Smooth muscle cell (in vitro differentiated cells): Measurements from ENCODE around the gene TARDBP. TPM values are rescaled to one million over a fixed set of nuclear protein-coding genes. Genes with fewer than 3 reads are reported as not detected.

Source experiments
- DNase-seq: peaks from one replicate; lab custom pipeline; 2025; ENCODE audit not compliant: unreplicated experiment; lab: John Stamatoyannopoulos, UW
- H2AFZ ChIP-seq: fragments of 200-600 bp; sonication (generic); 2 replicates; pipeline ENCODE4 v1.6.0; 2016; ENCODE audit warnings: antibody characterized with exemption, low read depth, mild to moderate bottlenecking
- H3F3A ChIP-seq: fragments of 200-600 bp; sonication (generic); 2 replicates; pipeline ENCODE4 v1.6.0; 2017; ENCODE audit warnings: antibody characterized with exemption, low read depth
- H3K27ac ChIP-seq: fragments of 200-600 bp; sonication (generic); 2 replicates; pipeline ENCODE4 v1.5.1; 2016; ENCODE audit warnings: low read depth, mild to moderate bottlenecking
- H3K27me3 ChIP-seq: fragments of 200-600 bp; sonication (generic); 2 replicates; pipeline ENCODE4 v1.6.1; 2016; ENCODE audit warnings: low read depth, mild to moderate bottlenecking
- H3K36me3 ChIP-seq: fragments of 200-600 bp; sonication (generic); 2 replicates; pipeline ENCODE4 v1.5.1; 2016; ENCODE audit warnings: low read depth
- H3K4me1 ChIP-seq: fragments of 200-600 bp; sonication (generic); 2 replicates; pipeline ENCODE4 v1.5.1; 2016; ENCODE audit warnings: low read depth
- H3K4me2 ChIP-seq: fragments of 200-600 bp; sonication (generic); 2 replicates; pipeline ENCODE4 v1.6.0; 2016; ENCODE audit warnings: mild to moderate bottlenecking
- H3K4me3 ChIP-seq: fragments of 200-600 bp; sonication (generic); 2 replicates; pipeline ENCODE4 v1.5.1; 2016; ENCODE audit warnings: mild to moderate bottlenecking
- H3K79me2 ChIP-seq: fragments of 200-600 bp; sonication (generic); 2 replicates; pipeline ENCODE4 v1.6.0; 2016; ENCODE audit warnings: low read depth, mild to moderate bottlenecking
- H3K9ac ChIP-seq: fragments of 200-600 bp; sonication (generic); 2 replicates; pipeline ENCODE4 v1.6.0; 2016; ENCODE audit warnings: low read depth
- H3K9me3 ChIP-seq: fragments of 200-600 bp; sonication (generic); replicated peaks from 2 replicates; pipeline ENCODE4 v1.5.1; 2016; ENCODE audit warnings: low read depth
- H4K20me1 ChIP-seq: fragments of 200-600 bp; sonication (generic); 2 replicates; pipeline ENCODE4 v1.6.0; 2016; ENCODE audit warnings: low read depth
- WGBS: methylation state at CpG from one replicate; pipeline ENCODE4 v1.1.7; 2016; ENCODE audit warnings: low lambda C conversion rate; 5-methylcytosine and 5-hydroxymethylcytosine counted together
- polyA plus RNA-seq: library from polyadenylated mRNA; unstranded; fragments of >200 nt; fragmentation: Nextera tagmentation; extraction: Ambion mirVana; gene quantifications from 2 replicates; pipeline ENCODE4 v1.2.1, GENCODE V29; 2016
- total RNA-seq: library from RNA; depleted of rRNA; stranded (reverse); fragments of >200 nt; gene quantifications from 2 replicates; pipeline ENCODE4 v1.2.3, GENCODE V29; 2014
- TF ChIP-seq, protein P1 (sequence below): fragments of 200-600 bp; sonication (generic); IDR thresholded peaks from 2 replicates; pipeline ENCODE4 v1.5.1; 2017; ENCODE audit warnings: borderline replicate concordance, mild to moderate bottlenecking, antibody characterized with exemption; ENCODE audit not compliant: insufficient read depth, poor library complexity, severe bottlenecking

Gene TARDBP
- total and polyA plus RNA-seq, 2 experiments from 2014 or later = 90.6 to 105 TPM

DNA sequence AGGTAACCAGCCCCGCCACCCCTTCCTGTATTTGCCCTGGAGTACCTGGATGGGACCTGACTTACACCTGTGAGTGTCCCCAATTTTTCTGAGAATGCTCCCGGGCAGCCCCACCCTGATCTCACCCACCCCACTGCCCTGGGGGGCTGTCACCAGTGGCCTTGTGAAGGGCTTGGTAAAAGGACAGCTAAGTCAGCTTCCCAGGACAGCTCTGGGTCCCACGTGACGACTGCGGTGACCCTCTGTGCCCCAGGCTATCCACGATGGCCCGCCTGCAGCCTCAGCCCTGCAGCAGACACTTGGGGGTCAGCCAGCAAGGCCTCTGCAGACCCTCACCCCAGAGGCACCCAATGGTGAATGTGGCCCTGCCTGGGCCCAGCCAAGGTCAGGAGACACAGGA, 41.7 kb downstream of the TARDBP start:
- no peak for DNase-seq
- H3K9ac ChIP-seq = no peak overlapping the region
- H2AFZ ChIP-seq = no peak overlapping the region
- no peaks in the 10 kb centered on the region for H4K20me1 ChIP-seq
- no peaks in the 10 kb centered on the region for H3K27me3 ChIP-seq
- H3K79me2 ChIP-seq = peaks cover 14% of the 10 kb centered on the region
- no peak overlapping the region for H3K4me3 ChIP-seq
- no peaks in the 10 kb centered on the region for H3K9me3 ChIP-seq
- TF ChIP-seq, protein P1, sequence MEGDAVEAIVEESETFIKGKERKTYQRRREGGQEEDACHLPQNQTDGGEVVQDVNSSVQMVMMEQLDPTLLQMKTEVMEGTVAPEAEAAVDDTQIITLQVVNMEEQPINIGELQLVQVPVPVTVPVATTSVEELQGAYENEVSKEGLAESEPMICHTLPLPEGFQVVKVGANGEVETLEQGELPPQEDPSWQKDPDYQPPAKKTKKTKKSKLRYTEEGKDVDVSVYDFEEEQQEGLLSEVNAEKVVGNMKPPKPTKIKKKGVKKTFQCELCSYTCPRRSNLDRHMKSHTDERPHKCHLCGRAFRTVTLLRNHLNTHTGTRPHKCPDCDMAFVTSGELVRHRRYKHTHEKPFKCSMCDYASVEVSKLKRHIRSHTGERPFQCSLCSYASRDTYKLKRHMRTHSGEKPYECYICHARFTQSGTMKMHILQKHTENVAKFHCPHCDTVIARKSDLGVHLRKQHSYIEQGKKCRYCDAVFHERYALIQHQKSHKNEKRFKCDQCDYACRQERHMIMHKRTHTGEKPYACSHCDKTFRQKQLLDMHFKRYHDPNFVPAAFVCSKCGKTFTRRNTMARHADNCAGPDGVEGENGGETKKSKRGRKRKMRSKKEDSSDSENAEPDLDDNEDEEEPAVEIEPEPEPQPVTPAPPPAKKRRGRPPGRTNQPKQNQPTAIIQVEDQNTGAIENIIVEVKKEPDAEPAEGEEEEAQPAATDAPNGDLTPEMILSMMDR = no peak
- H3K36me3 ChIP-seq = no peaks in the 10 kb centered on the region
- 98% methylated on average over 4 of the region's 7 CpGs for WGBS
- H3K27ac ChIP-seq = no peak overlapping the region
- no peak overlapping the region for H3K4me2 ChIP-seq
- H3K4me1 ChIP-seq = peaks cover 7% of the 10 kb centered on the region
- H3F3A ChIP-seq = peaks cover 8% of the 10 kb centered on the region

DNA sequence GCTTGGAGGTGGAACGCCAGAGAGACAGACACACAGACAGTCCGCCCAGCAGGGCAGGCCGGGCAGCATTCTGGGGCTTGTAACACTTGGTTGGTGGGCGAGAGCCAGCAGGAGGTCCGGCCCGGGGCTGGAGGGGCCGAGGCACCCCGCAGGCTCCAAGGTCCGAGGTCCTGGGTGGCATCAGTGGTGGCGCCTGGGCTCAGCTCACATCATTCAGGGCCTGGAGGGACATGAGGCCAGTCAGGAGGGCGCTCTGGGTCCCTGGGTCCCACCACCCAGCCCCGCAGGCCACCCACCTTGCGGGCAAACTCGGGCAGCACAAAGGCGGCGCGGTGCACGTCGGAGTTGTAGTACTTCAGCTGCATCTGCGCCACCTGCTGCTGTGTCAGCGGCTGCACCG, 42.2 kb downstream of the TARDBP start:
- Histone ChIP-seq H3K4me3 (no peak overlapping the region), H3K27me3 (no peaks in the 10 kb centered on the region), H4K20me1 (no peaks in the 10 kb centered on the region), H3K27ac (no peak overlapping the region), H3K36me3 (no peaks in the 10 kb centered on the region), H3K4me1 (peaks cover 7% of the 10 kb centered on the region), H3K9ac (no peak overlapping the region), H3K9me3 (no peaks in the 10 kb centered on the region), H3F3A (peaks cover 8% of the 10 kb centered on the region), H3K79me2 (peaks cover 19% of the 10 kb centered on the region), H2AFZ (no peak overlapping the region), H3K4me2 (no peak overlapping the region)
- TF ChIP-seq, protein P1 = no peak
- 98% methylated on average over 22 of the region's 22 CpGs for whole genome bisulfite sequencing
- no peak for DNase-seq

DNA sequence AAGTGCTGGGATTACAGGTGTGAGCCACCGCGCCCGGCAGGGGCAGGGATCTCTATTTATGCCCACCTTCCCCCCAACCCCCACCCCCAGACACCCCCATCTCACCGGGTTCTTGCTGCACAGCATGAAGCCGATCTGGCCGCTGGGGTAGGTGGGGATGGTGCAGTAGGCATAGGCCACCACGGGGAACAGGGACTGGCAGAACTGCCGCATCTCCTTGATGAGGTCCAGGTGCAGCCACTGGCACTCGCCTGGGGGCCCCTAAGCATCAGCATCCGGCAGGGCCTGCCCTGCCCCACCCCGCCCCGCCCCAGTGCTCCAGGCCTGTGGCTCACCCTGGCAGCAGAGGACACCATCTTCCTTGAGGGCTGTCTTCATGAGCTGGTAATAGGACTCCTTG, 43.2 kb downstream of the TARDBP start:
- no peaks in the 10 kb centered on the region for H4K20me1 ChIP-seq
- no peak overlapping the region for H3K9ac ChIP-seq

DNA sequence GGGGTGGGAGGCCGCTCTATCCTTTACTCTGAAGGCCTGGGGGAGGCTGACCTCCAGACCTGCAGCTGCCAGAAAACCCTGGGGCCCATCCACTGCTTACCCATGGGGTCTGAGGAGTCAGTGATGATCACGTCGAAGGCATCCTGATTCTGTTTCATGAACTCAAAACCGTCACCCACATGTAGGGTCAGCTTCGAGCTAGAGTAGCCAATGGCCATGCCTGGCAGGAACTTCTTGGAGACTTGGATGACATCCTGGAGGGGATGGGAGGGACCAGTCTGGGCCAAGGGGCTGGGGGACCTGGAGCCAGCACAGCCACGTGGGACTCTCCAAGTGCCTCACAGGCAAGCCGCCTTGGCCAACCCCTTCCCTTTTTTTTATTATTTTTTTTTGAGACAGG, 44.0 kb downstream of the TARDBP start:
- Histone ChIP-seq H3K27ac (no peak overlapping the region), H3K4me2 (no peak overlapping the region), H3K4me1 (peaks cover 12% of the 10 kb centered on the region), H3F3A (peaks cover 18% of the 10 kb centered on the region), H3K27me3 (no peaks in the 10 kb centered on the region), H3K9ac (no peak overlapping the region), H4K20me1 (no peaks in the 10 kb centered on the region), H3K9me3 (no peaks in the 10 kb centered on the region), H3K4me3 (no peak overlapping the region), H3K36me3 (no peaks in the 10 kb centered on the region), H3K79me2 (peaks cover 25% of the 10 kb centered on the region), H2AFZ (no peak overlapping the region)
- WGBS = 96% methylated on average over 7 of the region's 7 CpGs
- no peak for DNase-seq
- TF ChIP-seq, protein P1 = no peak

More for the DNA sequence above, 43.2 kb downstream of the TARDBP start:
- Histone ChIP-seq H3K4me3 (no peak overlapping the region), H3K27me3 (no peaks in the 10 kb centered on the region), H3F3A (peaks cover 14% of the 10 kb centered on the region), H2AFZ (no peak overlapping the region), H3K27ac (no peak overlapping the region), H3K79me2 (peaks cover 19% of the 10 kb centered on the region), H3K4me2 (no peak overlapping the region), H3K9me3 (no peaks in the 10 kb centered on the region), H3K36me3 (no peaks in the 10 kb centered on the region), H3K4me1 (peaks cover 8% of the 10 kb centered on the region)
- no peak for DNase-seq
- 93% methylated on average over 12 of the region's 12 CpGs for WGBS
- TF ChIP-seq, protein P1 = no peak
